KMS-11 (cell line): ENCODE measurements around the gene TRIM31.
A peak's percentile ranks its signal among the peaks of the same experiment; 100 is the strongest.

Source experiments
- H2AFZ ChIP-seq: fragments of 200-600 bp; sonication (generic); 2 replicates; pipeline ENCODE4 v1.6.1; 2016; ENCODE audit warnings: antibody characterized with exemption, mixed run types, low read depth
- H3K27ac ChIP-seq: fragments of 200-600 bp; sonication (generic); 2 replicates; pipeline ENCODE4 v1.6.1; 2016; ENCODE audit warnings: mild to moderate bottlenecking, mixed run types
- H3K27me3 ChIP-seq: fragments of 200-600 bp; sonication (generic); 2 replicates; pipeline ENCODE4 v1.6.1; 2017; ENCODE audit warnings: mild to moderate bottlenecking, low read depth, mixed run types, moderate library complexity; ENCODE audit not compliant: insufficient read depth
- H3K36me3 ChIP-seq: fragments of 200-600 bp; sonication (generic); 2 replicates; pipeline ENCODE4 v1.6.1; 2017; ENCODE audit warnings: mild to moderate bottlenecking, mixed run types; ENCODE audit not compliant: insufficient read depth
- H3K4me1 ChIP-seq: fragments of 200-600 bp; sonication (generic); 2 replicates; pipeline ENCODE4 v1.6.1; 2016; ENCODE audit warnings: mild to moderate bottlenecking, low read depth, mixed run types; ENCODE audit not compliant: poor library complexity, severe bottlenecking
- H3K4me2 ChIP-seq: fragments of 200-600 bp; sonication (generic); 2 replicates; pipeline ENCODE4 v1.7.0; 2016; ENCODE audit warnings: mild to moderate bottlenecking, mixed run types
- H3K4me3 ChIP-seq: fragments of 200-600 bp; sonication (generic); IDR thresholded peaks from 2 replicates; pipeline ENCODE4 v1.6.1; 2017; ENCODE audit warnings: low read depth, low read length, mixed read lengths; ENCODE audit not compliant: insufficient read depth
- H3K79me2 ChIP-seq: fragments of 200-600 bp; sonication (generic); 2 replicates; pipeline ENCODE4 v1.6.1; 2016; ENCODE audit warnings: low read depth, mixed run types; ENCODE audit not compliant: insufficient read depth
- H3K9ac ChIP-seq: fragments of 200-600 bp; sonication (generic); 2 replicates; pipeline ENCODE4 v1.6.1; 2016; ENCODE audit warnings: mild to moderate bottlenecking, mixed run types
- H4K20me1 ChIP-seq: fragments of 200-600 bp; sonication (generic); 2 replicates; pipeline ENCODE4 v1.6.1; 2016; ENCODE audit warnings: mild to moderate bottlenecking, mixed run types; ENCODE audit not compliant: insufficient read depth
- TF ChIP-seq, protein P1 (sequence below): fragments of 200-600 bp; sonication (generic); conservative IDR thresholded peaks from 2 replicates; pipeline ENCODE4 v1.6.1; 2017; ENCODE audit warnings: low read depth, mild to moderate bottlenecking, antibody characterized with exemption, low read length, moderate library complexity, mixed read lengths

Gene TRIM31

GRCh38 chr6:30071081-30071818 is 41.6 kb downstream of the TRIM31 start:
- no peak overlapping the region for H2AFZ ChIP-seq
- no peak overlapping the region for H3K9ac ChIP-seq
- H3K4me3 ChIP-seq: no peak overlapping the region
- H3K4me2 ChIP-seq: no peak overlapping the region
- no peaks in the 10 kb centered on the region for H4K20me1 ChIP-seq
- H3K36me3 ChIP-seq: no peaks in the 10 kb centered on the region
- H3K79me2 ChIP-seq: peaks cover 10% of the 10 kb centered on the region; the same call in 1 of the 2 replicates
- TF ChIP-seq, protein P1, sequence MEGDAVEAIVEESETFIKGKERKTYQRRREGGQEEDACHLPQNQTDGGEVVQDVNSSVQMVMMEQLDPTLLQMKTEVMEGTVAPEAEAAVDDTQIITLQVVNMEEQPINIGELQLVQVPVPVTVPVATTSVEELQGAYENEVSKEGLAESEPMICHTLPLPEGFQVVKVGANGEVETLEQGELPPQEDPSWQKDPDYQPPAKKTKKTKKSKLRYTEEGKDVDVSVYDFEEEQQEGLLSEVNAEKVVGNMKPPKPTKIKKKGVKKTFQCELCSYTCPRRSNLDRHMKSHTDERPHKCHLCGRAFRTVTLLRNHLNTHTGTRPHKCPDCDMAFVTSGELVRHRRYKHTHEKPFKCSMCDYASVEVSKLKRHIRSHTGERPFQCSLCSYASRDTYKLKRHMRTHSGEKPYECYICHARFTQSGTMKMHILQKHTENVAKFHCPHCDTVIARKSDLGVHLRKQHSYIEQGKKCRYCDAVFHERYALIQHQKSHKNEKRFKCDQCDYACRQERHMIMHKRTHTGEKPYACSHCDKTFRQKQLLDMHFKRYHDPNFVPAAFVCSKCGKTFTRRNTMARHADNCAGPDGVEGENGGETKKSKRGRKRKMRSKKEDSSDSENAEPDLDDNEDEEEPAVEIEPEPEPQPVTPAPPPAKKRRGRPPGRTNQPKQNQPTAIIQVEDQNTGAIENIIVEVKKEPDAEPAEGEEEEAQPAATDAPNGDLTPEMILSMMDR: no peak
- no peak overlapping the region for H3K27ac ChIP-seq
- H3K27me3 ChIP-seq: no peaks in the 10 kb centered on the region
- peaks cover 9% of the 10 kb centered on the region for H3K4me1 ChIP-seq

GRCh38 chr6:30067460-30068139 is 45.3 kb downstream of the TRIM31 start:
- H2AFZ ChIP-seq: peak overlapping the region; percentile 86
- H3K4me2 ChIP-seq: peak overlapping the region; percentile 79
- peak overlapping the region; percentile 14; the same call in 1 of the 2 replicates for H3K27ac ChIP-seq
- H3K79me2 ChIP-seq: peaks cover 16% of the 10 kb centered on the region; the same call in 1 of the 2 replicates
- no peaks in the 10 kb centered on the region for H3K27me3 ChIP-seq
- H3K4me3 ChIP-seq: peak overlapping the region; percentile 43
- peak overlapping the region; percentile 48; the same call in 1 of the 2 replicates for H3K9ac ChIP-seq
- H3K4me1 ChIP-seq: peaks cover 18% of the 10 kb centered on the region
- TF ChIP-seq, protein P1: no peak
- no peaks in the 10 kb centered on the region for H3K36me3 ChIP-seq
- no peaks in the 10 kb centered on the region for H4K20me1 ChIP-seq

GRCh38 chr6:30066577-30067459 is 46.1 kb downstream of the TRIM31 start, which contains the start of gene PPP1R11:
Gene PPP1R11, plus strand, starts transcription at chr6:30067198. Its CDS starts 213 bp downstream, at chr6:30067411.
- TF ChIP-seq, protein P1: no peak
- H3K79me2 ChIP-seq: peaks cover 21% of the 10 kb centered on the region; the same call in 1 of the 2 replicates

DNA sequence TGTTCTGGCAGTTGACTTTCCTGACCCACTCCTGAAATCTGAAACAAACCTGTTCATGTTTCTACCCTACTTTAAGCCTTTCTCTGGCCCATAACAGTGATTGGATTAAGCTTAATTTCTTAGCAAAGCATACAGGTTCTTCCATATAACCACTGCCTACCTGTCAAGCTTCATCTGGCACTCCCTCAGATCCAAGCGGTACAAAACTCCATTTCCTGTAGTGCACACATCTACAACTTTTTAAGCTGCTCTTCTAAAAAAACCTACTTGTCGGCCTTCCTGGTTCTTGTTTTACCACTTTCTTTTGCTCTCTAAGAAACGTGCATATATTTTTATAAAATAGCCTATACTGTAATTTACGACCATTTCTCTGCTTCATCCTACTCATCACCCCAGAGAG is 46.8 kb downstream of the TRIM31 start:
- TF ChIP-seq, protein P1: no peak
- Histone ChIP-seq H3K27ac (peak overlapping the region; percentile 58), H3K4me1 (peaks cover 23% of the 10 kb centered on the region), H3K36me3 (no peaks in the 10 kb centered on the region), H3K79me2 (peaks cover 24% of the 10 kb centered on the region; the same call in 1 of the 2 replicates), H3K9ac (peak overlapping the region; percentile 36; the same call in 1 of the 2 replicates), H2AFZ (peak overlapping the region; percentile 52), H3K4me2 (peak overlapping the region; percentile 76), H3K4me3 (no peak overlapping the region), H4K20me1 (no peaks in the 10 kb centered on the region), H3K27me3 (no peaks in the 10 kb centered on the region)

More at GRCh38 chr6:30066577-30067459, 46.1 kb downstream of the TRIM31 start, which contains the start of gene PPP1R11:
- peak within 1 kb of the TSS; percentile 79 for H3K4me2 ChIP-seq
- H3K27me3 ChIP-seq: no peaks in the 10 kb centered on the region
- no peaks in the 10 kb centered on the region for H4K20me1 ChIP-seq
- H3K36me3 ChIP-seq: no peaks in the 10 kb centered on the region
- peak within 1 kb of the TSS; percentile 43 for H3K4me3 ChIP-seq
- H2AFZ ChIP-seq: peak within 1 kb of the TSS; percentile 86
- peak within 1 kb of the TSS; percentile 58 for H3K27ac ChIP-seq
- H3K4me1 ChIP-seq: peaks cover 22% of the 10 kb centered on the region
- peak within 1 kb of the TSS; percentile 48; the same call in 1 of the 2 replicates for H3K9ac ChIP-seq
